Fibroblast of mammary gland (primary cell): Measurements from ENCODE around the gene ANKDD1A.
A peak's percentile ranks its signal among the peaks of the same experiment; 100 is the strongest.

Experiments
- DNase-seq: peaks from one replicate; pipeline ENCODE4 v3.0.0-alpha.2; 2010; ENCODE audit warnings: low read depth
- H3K4me3 ChIP-seq: 2 replicates; pipeline ENCODE4 v1.5.1; 2011; ENCODE audit warnings: low read depth, mild to moderate bottlenecking, low read length, moderate library complexity; ENCODE audit not compliant: control insufficient read depth
- CTCF ChIP-seq: conservative IDR thresholded peaks from 2 replicates; pipeline ENCODE4 v1.5.1; 2011; ENCODE audit warnings: low read depth, low read length, inconsistent platforms; ENCODE audit not compliant: control insufficient read depth, insufficient read depth

Gene ANKDD1A

GRCh38 chr15:64928626-64929220 lies 17.0 kb downstream of the ANKDD1A start:
- DNase-seq: no peak
- H3K4me3 ChIP-seq: no peak overlapping the region
- no peak for TF ChIP-seq CTCF

GRCh38 chr15:64930019-64930652 lies 18.4 kb downstream of the ANKDD1A start:
- DNase-seq: no peak
- H3K4me3 ChIP-seq: no peak overlapping the region
- TF ChIP-seq CTCF: no peak

- H3K4me3 ChIP-seq: no peak overlapping the region
- TF ChIP-seq CTCF: no peak
- peak; percentile 57 for DNase-seq
These were observed 19.2 kb downstream of the ANKDD1A start for GRCh38 chr15:64930778-64931371.

- no peak for TF ChIP-seq CTCF
- no peak overlapping the region for H3K4me3 ChIP-seq
- no peak for DNase-seq
These were observed 19.7 kb downstream of the ANKDD1A start for GRCh38 chr15:64931381-64931780.

GRCh38 chr15:64934023-64934422 lies 22.3 kb downstream of the ANKDD1A start:
- no peak for TF ChIP-seq CTCF
- no peak for DNase-seq

GRCh38 chr15:64938192-64938591 lies 26.5 kb downstream of the ANKDD1A start:
- DNase-seq: peak; percentile 12
- TF ChIP-seq CTCF: no peak
- H3K4me3 ChIP-seq: no peak overlapping the region

More at GRCh38 chr15:64934023-64934422, 22.3 kb downstream of the ANKDD1A start:
- no peak overlapping the region for H3K4me3 ChIP-seq
